ENCODE results near the gene NLK. TPM values are rescaled to one million over a fixed set of nuclear protein-coding genes. Genes with fewer than 3 reads are reported as not detected.

Gene NLK
- total RNA-seq, 2 experiments from 2014 or later: 13.3 to 15.7 TPM

DNA sequence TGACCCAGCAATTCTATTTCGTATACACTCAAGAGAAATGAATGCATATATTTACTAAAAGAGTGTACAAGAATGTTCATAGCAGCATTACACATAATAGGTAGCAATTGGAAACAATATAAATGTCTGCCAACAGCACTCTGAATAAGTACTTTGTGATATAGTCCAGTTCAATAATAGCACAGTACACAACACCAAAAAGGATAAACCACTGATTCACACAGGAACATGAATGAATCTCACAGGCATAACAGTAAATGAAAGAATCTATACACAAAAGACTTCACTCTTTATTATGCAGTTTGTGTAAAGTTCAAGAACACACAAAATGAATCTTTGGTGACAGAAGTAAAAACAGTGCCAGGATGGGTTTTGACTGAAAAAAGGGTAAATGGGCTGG lies 86.3 kb downstream of the NLK start:
- Mint-ChIP-seq H3K9me3 (no peaks in the 10 kb centered on the region), H3K36me3 (ENCODE audit: low read depth) (peaks cover 6% of the 10 kb centered on the region), H3K27ac (no peak overlapping the region), H3K27me3 (no peaks in the 10 kb centered on the region), H3K4me3 (no peak overlapping the region), H3K4me1 (no peaks in the 10 kb centered on the region)
- no peak for DNase-seq
- ChIA-PET CTCF (no interaction called here), POLR2A (no interaction called here)

DNA sequence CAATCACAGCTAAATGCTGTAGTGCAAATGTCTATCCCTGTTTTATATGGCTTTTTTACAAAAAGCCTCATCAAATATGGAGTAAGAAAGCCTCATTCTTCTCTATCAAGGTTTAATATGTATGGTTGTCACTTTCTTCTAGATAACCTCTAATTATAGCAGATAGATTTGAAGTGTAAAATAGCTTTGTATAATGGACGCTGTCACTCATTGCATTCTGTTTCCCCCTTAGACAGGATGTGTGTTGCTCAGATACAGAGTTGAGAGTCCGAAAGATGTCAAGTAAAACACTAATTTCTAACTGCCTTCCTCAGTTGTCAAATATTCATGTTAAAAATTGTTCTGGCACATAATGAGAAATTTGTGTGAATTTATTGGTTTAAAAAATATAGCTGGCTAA lies 88.0 kb downstream of the NLK start:
- Mint-ChIP-seq H3K36me3 (ENCODE audit: low read depth) (peaks cover 6% of the 10 kb centered on the region), H3K27ac (no peak overlapping the region), H3K4me1 (no peaks in the 10 kb centered on the region), H3K4me3 (no peak overlapping the region), H3K9me3 (no peaks in the 10 kb centered on the region), H3K27me3 (no peaks in the 10 kb centered on the region)
- CTCF ChIA-PET: no interaction called here
- DNase-seq: no peak
- POLR2A ChIA-PET: interaction anchor here (0.7 kb wide), 1 partner anchor 411 kb away, joined by 3 read pairs; no protein-coding TSS in a partner anchor

DNA sequence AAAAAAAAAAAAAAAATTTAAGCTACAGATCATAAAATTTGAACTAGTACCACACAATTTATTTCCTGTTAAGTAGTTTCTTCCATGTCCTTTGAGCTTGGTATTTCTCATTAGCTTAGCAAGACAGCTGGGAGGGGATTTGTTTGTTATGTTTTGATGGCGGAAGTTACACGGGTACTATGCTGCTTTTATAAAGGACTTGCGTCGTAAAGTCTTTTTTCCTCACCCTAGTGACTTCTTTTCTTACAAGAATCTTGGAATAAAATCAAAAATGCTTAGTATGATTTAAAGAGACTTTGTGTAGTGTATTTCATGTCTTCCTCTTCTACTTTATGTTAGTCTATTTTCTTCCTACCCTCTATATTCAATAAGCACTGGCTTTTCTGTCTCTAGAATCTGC lies 89.1 kb downstream of the NLK start:
- no peaks in the 10 kb centered on the region for H3K27me3 Mint-ChIP-seq
- H3K4me1 Mint-ChIP-seq: no peaks in the 10 kb centered on the region
- H3K9me3 Mint-ChIP-seq: no peaks in the 10 kb centered on the region
- no peak for DNase-seq
- ChIA-PET CTCF (interaction anchor here (0.6 kb wide), 2 partner anchors 66 to 252 kb away, joined by 3 read pairs; no protein-coding TSS in a partner anchor), POLR2A (no interaction called here)
- peaks cover 6% of the 10 kb centered on the region for H3K36me3 Mint-ChIP-seq (ENCODE audit: low read depth)
- no peak overlapping the region for H3K27ac Mint-ChIP-seq
- H3K4me3 Mint-ChIP-seq: no peak overlapping the region

DNA sequence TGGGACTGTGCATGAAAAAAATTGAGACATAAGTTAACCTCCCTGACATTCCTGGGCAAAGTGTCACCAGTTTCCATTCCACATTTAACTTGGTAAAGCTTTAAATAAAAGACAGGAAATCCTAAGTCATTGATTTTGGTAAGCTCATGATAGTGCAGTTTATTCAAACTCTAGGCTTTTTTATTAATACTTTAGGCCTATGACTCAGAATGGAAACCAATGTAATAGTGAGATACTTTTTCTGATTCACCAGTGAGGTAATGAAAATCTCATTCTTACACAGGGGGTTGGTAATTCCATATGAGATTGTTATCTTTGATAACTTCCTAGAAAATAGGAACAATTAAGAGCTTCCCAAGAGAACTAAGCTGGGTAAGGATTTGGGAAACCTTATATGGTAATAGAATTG lies 91.1 kb downstream of the NLK start:
- no peak for DNase-seq
- ChIA-PET POLR2A (no interaction called here), CTCF (interaction anchor here (1.1 kb wide), 1 partner anchor 118 kb away, joined by 3 read pairs; no protein-coding TSS in a partner anchor)
- H3K4me3 Mint-ChIP-seq: no peak overlapping the region
- no peak overlapping the region for H3K27ac Mint-ChIP-seq
- H3K27me3 Mint-ChIP-seq: no peaks in the 10 kb centered on the region
- no peaks in the 10 kb centered on the region for H3K9me3 Mint-ChIP-seq
- peaks cover 6% of the 10 kb centered on the region for H3K36me3 Mint-ChIP-seq (ENCODE audit: low read depth)
- no peaks in the 10 kb centered on the region for H3K4me1 Mint-ChIP-seq

DNA sequence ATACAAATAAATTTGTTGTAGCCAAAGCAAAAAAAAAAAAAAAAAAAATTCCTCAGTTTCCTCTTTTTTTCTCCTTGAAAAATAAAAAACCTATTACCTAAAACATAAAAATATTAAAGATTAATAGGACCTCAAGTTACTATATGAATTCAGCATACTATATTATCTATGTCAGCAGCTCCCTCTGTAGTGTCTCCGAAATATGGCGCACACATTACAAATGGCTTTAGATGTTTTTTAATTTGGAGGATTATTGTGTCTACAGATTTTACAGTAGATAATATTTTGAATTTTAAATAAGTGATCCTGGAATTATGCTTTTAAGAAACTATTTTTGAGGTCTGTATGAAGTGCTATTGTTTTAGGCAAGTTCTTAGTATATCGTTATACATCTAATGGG lies 94.4 kb downstream of the NLK start:
- DNase-seq: no peak
- Mint-ChIP-seq H3K9me3 (no peaks in the 10 kb centered on the region), H3K36me3 (ENCODE audit: low read depth) (peaks cover 6% of the 10 kb centered on the region), H3K4me1 (no peaks in the 10 kb centered on the region), H3K27me3 (no peaks in the 10 kb centered on the region), H3K27ac (no peak overlapping the region), H3K4me3 (no peak overlapping the region)
- POLR2A ChIA-PET: no interaction called here
- CTCF ChIA-PET: no interaction called here

DNA sequence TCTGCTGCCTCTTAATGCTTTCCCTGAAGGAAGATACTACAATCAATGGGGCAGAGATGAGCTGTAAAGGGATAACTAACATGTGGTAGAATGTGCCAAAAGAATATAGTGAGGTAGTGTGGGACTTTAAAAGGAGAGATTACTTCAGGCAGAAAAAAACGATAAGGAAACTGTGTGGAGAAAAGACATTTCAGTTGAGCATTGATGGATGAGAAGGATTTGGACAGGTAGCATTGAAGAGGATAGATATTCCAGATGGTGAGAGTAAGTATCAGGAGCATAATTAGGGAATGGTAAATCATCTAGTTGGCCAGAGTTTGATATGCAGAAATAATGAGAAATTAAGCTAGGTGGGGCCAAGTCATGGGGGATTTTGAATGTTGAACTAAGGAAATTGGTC lies 97.3 kb downstream of the NLK start:
- H3K4me1 Mint-ChIP-seq: no peaks in the 10 kb centered on the region
- POLR2A ChIA-PET: no interaction called here

DNA sequence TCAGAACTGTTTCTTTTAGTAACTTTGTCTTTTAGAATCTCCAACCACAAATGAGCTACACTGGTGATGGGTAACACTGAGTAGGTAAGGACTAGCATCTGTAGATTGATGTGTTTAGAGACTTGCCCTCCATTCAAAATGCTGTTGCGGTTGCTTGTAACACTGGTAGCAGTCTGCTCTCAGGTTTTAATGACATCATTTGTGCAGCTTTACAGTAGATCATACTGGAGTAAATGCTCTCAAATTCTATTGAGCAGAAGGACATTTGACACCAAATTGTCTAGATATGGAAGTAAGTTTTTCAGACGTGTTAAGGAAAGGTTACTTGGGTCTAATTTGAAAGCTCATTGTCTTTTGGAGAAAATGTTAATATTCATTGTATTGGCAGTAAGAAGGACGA lies 98.8 kb downstream of the NLK start:
- H3K4me1 Mint-ChIP-seq: no peaks in the 10 kb centered on the region
- H3K36me3 Mint-ChIP-seq (ENCODE audit: low read depth): no peaks in the 10 kb centered on the region
- no peaks in the 10 kb centered on the region for H3K27me3 Mint-ChIP-seq
- no peak overlapping the region for H3K4me3 Mint-ChIP-seq
- H3K9me3 Mint-ChIP-seq: no peaks in the 10 kb centered on the region
- no peak for DNase-seq
- H3K27ac Mint-ChIP-seq: no peak overlapping the region
- ChIA-PET POLR2A (no interaction called here), CTCF (interaction anchor here (0.7 to 0.8 kb wide), 2 partner anchors 42 to 736 kb away, joined by 3 to 7 read pairs; no protein-coding TSS in a partner anchor)

More for the DNA sequence above, 97.3 kb downstream of the NLK start:
- H3K4me3 Mint-ChIP-seq: no peak overlapping the region
- H3K9me3 Mint-ChIP-seq: no peaks in the 10 kb centered on the region
- H3K27ac Mint-ChIP-seq: no peak overlapping the region
- H3K27me3 Mint-ChIP-seq: no peaks in the 10 kb centered on the region
- H3K36me3 Mint-ChIP-seq (ENCODE audit: low read depth): no peaks in the 10 kb centered on the region
- no peak for DNase-seq
- CTCF ChIA-PET: no interaction called here

DNA sequence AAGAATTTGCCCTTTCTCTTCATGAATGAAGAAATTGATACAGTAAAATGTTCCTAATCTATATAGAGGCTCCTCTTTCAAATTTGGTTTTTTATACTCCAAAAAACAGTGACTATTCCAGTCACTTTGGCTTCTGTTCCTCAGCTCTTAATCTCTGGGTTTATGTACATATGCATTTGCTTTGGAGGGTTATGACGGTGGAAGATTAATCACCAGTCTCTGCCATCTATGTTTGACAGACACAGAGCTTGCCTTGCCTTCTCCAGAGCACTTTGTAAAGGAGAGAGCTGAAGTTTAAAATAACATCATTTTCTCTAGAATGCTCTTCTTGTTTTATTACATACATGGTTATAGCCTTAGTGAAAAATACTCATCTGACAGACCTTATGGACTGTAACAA lies 99.3 kb downstream of the NLK start:
- no peak overlapping the region for H3K27ac Mint-ChIP-seq
- POLR2A ChIA-PET: no interaction called here
- DNase-seq: no peak
- H3K36me3 Mint-ChIP-seq (ENCODE audit: low read depth): no peaks in the 10 kb centered on the region
- CTCF ChIA-PET: interaction anchor here (0.6 to 0.7 kb wide), 2 partner anchors 227 to 736 kb away, joined by 3 read pairs; no protein-coding TSS in a partner anchor
- H3K4me1 Mint-ChIP-seq: no peaks in the 10 kb centered on the region
- no peaks in the 10 kb centered on the region for H3K9me3 Mint-ChIP-seq
- H3K4me3 Mint-ChIP-seq: no peak overlapping the region
- H3K27me3 Mint-ChIP-seq: no peaks in the 10 kb centered on the region

DNA sequence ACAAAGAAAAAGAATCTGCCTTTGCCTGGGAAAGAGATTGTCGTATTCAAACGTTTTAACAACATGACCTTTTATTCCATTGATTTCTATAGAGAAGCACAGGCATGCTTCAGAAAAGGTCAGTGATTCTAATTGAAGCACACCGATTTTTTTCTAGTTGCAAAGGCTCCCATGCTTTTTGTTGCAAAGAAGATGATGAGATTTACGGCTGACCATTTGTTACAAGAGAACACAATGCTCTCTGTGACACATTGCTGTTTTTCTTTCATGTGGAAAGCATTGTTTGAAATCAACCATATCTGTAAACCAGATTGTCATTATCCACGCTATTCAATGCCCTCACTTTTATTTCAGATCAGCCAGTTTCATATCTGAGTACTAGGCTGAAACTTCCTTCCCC lies 99.8 kb downstream of the NLK start:
- no peaks in the 10 kb centered on the region for H3K4me1 Mint-ChIP-seq
- no peaks in the 10 kb centered on the region for H3K9me3 Mint-ChIP-seq
- H3K27ac Mint-ChIP-seq: no peak overlapping the region
- DNase-seq: no peak
- H3K36me3 Mint-ChIP-seq (ENCODE audit: low read depth): no peaks in the 10 kb centered on the region
- CTCF ChIA-PET: interaction anchor here (0.6 kb wide), 1 partner anchor 226 kb away, joined by 3 read pairs; no protein-coding TSS in a partner anchor
- no peaks in the 10 kb centered on the region for H3K27me3 Mint-ChIP-seq
- H3K4me3 Mint-ChIP-seq: no peak overlapping the region
- POLR2A ChIA-PET: no interaction called here

DNA sequence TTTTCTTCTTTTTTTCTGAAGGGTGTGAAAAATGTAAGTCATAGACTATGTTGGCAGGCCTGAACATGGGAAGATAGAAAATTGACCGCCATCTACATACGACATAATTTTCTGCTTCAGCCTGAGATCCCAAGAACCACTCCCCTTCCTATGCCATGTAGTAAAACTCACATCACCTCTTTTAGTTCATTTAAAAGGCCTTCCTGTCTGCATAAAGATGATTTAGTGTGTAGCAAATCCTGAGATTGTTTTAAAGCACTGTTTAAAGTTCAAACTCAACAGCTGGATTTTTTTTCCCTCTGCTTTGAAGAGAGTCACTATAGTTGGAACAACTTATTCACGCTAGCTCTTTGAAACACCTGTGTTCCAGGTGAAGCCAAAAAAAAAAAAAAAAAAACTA lies 101.5 kb downstream of the NLK start:
- Mint-ChIP-seq H3K4me3 (no peak overlapping the region), H3K27ac (no peak overlapping the region), H3K9me3 (no peaks in the 10 kb centered on the region), H3K27me3 (no peaks in the 10 kb centered on the region), H3K36me3 (ENCODE audit: low read depth) (no peaks in the 10 kb centered on the region), H3K4me1 (no peaks in the 10 kb centered on the region)
- ChIA-PET POLR2A (no interaction called here), CTCF (no interaction called here)
- no peak for DNase-seq

DNA sequence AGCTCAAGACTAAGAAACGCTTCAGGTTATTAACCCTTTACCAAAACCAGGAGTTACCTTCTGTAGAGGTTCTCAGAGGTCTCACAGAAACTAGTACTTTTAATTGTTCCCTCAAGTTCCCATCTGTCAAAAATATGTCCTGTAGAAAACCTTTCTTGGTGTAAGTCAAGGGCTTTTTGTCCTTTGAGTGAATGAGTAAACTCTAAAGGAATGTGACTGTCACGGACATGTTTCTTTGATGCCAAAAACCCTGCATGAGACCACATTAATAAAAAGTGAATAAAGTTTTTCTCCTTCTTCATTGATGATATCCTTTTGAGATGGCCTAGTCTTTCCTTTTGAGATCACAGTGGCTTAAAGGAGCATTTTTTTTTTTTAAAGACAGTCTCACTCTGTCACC lies 102.9 kb downstream of the NLK start:
- CTCF ChIA-PET: no interaction called here
- H3K27ac Mint-ChIP-seq: no peak overlapping the region
- POLR2A ChIA-PET: interaction anchor here (0.7 kb wide), 1 partner anchor 126 kb away, joined by 3 read pairs; no protein-coding TSS in a partner anchor
- no peaks in the 10 kb centered on the region for H3K27me3 Mint-ChIP-seq
- H3K4me3 Mint-ChIP-seq: no peak overlapping the region
- no peaks in the 10 kb centered on the region for H3K36me3 Mint-ChIP-seq (ENCODE audit: low read depth)
- no peak for DNase-seq
- no peaks in the 10 kb centered on the region for H3K4me1 Mint-ChIP-seq
- H3K9me3 Mint-ChIP-seq: no peaks in the 10 kb centered on the region

DNA sequence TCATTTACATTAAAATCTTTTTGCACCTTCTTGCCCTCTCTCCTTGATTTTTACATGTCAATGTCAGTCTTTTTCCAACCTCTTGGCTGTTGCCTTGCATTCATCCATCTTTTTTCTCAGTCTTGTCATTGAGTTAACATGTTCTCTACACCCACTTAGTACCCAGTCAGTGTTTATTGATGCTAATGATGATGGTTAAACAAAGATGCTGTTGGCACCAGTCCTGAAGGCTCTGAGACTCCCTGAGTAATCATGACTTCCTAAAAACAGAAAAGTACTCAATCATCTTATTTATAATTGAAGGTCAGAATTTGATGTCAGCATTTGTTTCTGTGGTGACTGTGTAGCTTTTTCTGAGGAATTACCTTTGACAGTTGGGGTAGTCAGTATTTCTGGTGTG lies 104.5 kb downstream of the NLK start:
- CTCF ChIA-PET: no interaction called here
- H3K27ac Mint-ChIP-seq: no peak overlapping the region
- POLR2A ChIA-PET: no interaction called here

DNA sequence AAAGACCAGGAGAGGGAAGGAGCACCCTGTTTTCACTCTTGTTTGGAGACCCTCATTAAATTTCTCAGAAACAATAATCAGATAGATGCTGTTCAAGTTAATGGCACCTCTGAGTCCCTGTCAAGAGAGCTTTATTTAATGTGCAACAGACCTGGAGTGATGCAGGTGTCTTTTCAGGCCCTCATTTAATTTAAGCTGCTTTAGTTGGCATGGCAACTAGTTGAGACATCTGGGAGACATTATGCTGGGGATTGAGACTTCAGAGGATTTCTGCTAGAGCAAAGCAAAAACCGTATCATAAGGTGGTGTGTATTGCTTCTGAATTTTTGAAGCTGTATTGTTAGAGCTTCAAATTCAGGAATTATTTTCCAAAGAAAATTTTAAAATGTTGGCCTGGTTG lies 108.5 kb downstream of the NLK start:
- DNase-seq: no peak
- ChIA-PET POLR2A (no interaction called here), CTCF (no interaction called here)
- no peaks in the 10 kb centered on the region for H3K36me3 Mint-ChIP-seq (ENCODE audit: low read depth)
- H3K9me3 Mint-ChIP-seq: no peaks in the 10 kb centered on the region
- no peak overlapping the region for H3K4me3 Mint-ChIP-seq
- no peak overlapping the region for H3K27ac Mint-ChIP-seq
- no peaks in the 10 kb centered on the region for H3K27me3 Mint-ChIP-seq
- no peaks in the 10 kb centered on the region for H3K4me1 Mint-ChIP-seq

More for the DNA sequence above, 104.5 kb downstream of the NLK start:
- Mint-ChIP-seq H3K27me3 (no peaks in the 10 kb centered on the region), H3K36me3 (ENCODE audit: low read depth) (no peaks in the 10 kb centered on the region), H3K4me3 (no peak overlapping the region), H3K9me3 (no peaks in the 10 kb centered on the region), H3K4me1 (no peaks in the 10 kb centered on the region)
- no peak for DNase-seq

DNA sequence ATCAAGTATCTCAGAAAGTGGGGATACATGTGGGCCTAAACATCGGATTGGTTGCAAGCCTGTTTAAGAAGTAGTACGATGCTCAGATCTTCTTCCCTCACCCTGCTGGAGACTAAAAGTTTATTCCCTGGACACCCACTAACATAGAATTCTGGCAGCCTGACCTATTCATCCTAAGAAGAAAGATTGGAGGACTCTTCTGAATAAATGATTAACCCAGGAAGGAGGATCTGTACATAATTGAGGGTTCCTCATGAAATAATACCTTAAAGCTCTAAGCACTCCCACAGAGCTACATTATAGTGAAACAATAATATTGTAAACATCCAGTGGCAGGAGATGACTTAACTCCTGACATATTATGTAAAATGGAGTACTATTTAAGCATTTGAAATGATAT lies 111.7 kb downstream of the NLK start:
- ChIA-PET POLR2A (no interaction called here), CTCF (interaction anchor here (1.0 kb wide), 1 partner anchor 10 kb away, joined by 3 read pairs; no protein-coding TSS in a partner anchor)
- Mint-ChIP-seq H3K9me3 (no peaks in the 10 kb centered on the region), H3K27ac (no peak overlapping the region), H3K27me3 (no peaks in the 10 kb centered on the region), H3K36me3 (ENCODE audit: low read depth) (no peaks in the 10 kb centered on the region), H3K4me1 (no peaks in the 10 kb centered on the region), H3K4me3 (no peak overlapping the region)
- DNase-seq: no peak
